ENCODE data around the gene ZNF316. TPM values are rescaled to one million over a fixed set of nuclear protein-coding genes. Genes with fewer than 3 reads are reported as not detected.

The ZNF316 gene
- total and polyA plus RNA-seq, 2 experiments from 2014 or later = 1.1 to 14.3 TPM

GRCh38 chr7:6616854-6617643 lies 20.1 kb upstream of the ZNF316 start:
- Histone ChIP-seq H3K27me3 (replicated peaks; ENCODE audit: insufficient read depth) (peaks cover 42% of the 10 kb centered on the region), H3K36me3 (ENCODE audit: low read depth) (no peaks in the 10 kb centered on the region), H4K20me1 (ENCODE audit: insufficient read depth) (no peaks in the 10 kb centered on the region), H3K4me2 (ENCODE audit: unreplicated experiment) (no peak overlapping the region), H2AFZ (no peak overlapping the region), H3K9me3 (ENCODE audit: low read depth) (no peaks in the 10 kb centered on the region), H3F3A (ENCODE audit: insufficient read depth) (no peaks in the 10 kb centered on the region), H3K4me3 (no peak overlapping the region), H3K9ac (no peak overlapping the region), H3K27ac (no peak overlapping the region), H3K79me2 (ENCODE audit: insufficient read depth) (no peaks in the 10 kb centered on the region), H3K4me1 (ENCODE audit: insufficient read depth) (no peaks in the 10 kb centered on the region), H3K9me2 (ENCODE audit: insufficient read depth) (no peaks in the 10 kb centered on the region)
- in situ Hi-C loops (cut with MboI) = no loop called here
- WGBS, 2 experiments (ENCODE audit: low coverage in 1 of 2, low lambda C conversion rate in 2 of 2, missing lambda C conversion rate in 2 of 2) = 85% methylated on average over 13 to 20 of the region's 20 CpGs
- DNase-seq = no peak
- no peak for TF ChIP-seq EZH2phosphoT487 (IDR thresholded peaks at IDR 0.05; ENCODE audit: insufficient read depth, low read depth)
- no peak for TF ChIP-seq EZH2 (IDR thresholded peaks at IDR 0.05; ENCODE audit: insufficient read depth, poor library complexity, severe bottlenecking)

GRCh38 chr7:6618621-6619020 lies 18.5 kb upstream of the ZNF316 start:
- Histone ChIP-seq H3K4me1 (ENCODE audit: insufficient read depth) (no peaks in the 10 kb centered on the region), H3F3A (ENCODE audit: insufficient read depth) (no peaks in the 10 kb centered on the region), H3K9me3 (ENCODE audit: low read depth) (no peaks in the 10 kb centered on the region), H4K20me1 (ENCODE audit: insufficient read depth) (no peaks in the 10 kb centered on the region), H3K4me3 (no peak overlapping the region), H2AFZ (no peak overlapping the region), H3K9me2 (ENCODE audit: insufficient read depth) (no peaks in the 10 kb centered on the region), H3K4me2 (ENCODE audit: unreplicated experiment) (no peak overlapping the region), H3K36me3 (ENCODE audit: low read depth) (no peaks in the 10 kb centered on the region), H3K9ac (no peak overlapping the region), H3K27ac (no peak overlapping the region), H3K79me2 (ENCODE audit: insufficient read depth) (no peaks in the 10 kb centered on the region), H3K27me3 (replicated peaks; ENCODE audit: insufficient read depth) (peaks cover 39% of the 10 kb centered on the region)
- 91% methylated on average over 4 of the region's 4 CpGs for WGBS, 2 experiments (ENCODE audit: low coverage in 1 of 2, low lambda C conversion rate in 2 of 2, missing lambda C conversion rate in 2 of 2)
- DNase-seq = peak; percentile 58
- in situ Hi-C loops (cut with MboI) = no loop called here
- no peak for TF ChIP-seq EZH2phosphoT487 (IDR thresholded peaks at IDR 0.05; ENCODE audit: insufficient read depth, low read depth)
- no peak for TF ChIP-seq EZH2 (IDR thresholded peaks at IDR 0.05; ENCODE audit: insufficient read depth, poor library complexity, severe bottlenecking)

GRCh38 chr7:6619961-6620360 lies 17.2 kb upstream of the ZNF316 start:
- Histone ChIP-seq H3K36me3 (ENCODE audit: low read depth) (no peaks in the 10 kb centered on the region), H3K4me1 (ENCODE audit: insufficient read depth) (no peaks in the 10 kb centered on the region), H3K79me2 (ENCODE audit: insufficient read depth) (no peaks in the 10 kb centered on the region), H3K4me3 (no peak overlapping the region), H3K9me2 (ENCODE audit: insufficient read depth) (no peaks in the 10 kb centered on the region), H4K20me1 (ENCODE audit: insufficient read depth) (no peaks in the 10 kb centered on the region), H3K27me3 (replicated peaks; ENCODE audit: insufficient read depth) (peaks cover 25% of the 10 kb centered on the region), H3K27ac (no peak overlapping the region), H3K4me2 (ENCODE audit: unreplicated experiment) (no peak overlapping the region), H3K9ac (no peak overlapping the region), H3F3A (ENCODE audit: insufficient read depth) (no peaks in the 10 kb centered on the region), H3K9me3 (ENCODE audit: low read depth) (no peaks in the 10 kb centered on the region), H2AFZ (no peak overlapping the region)
- TF ChIP-seq EZH2 (IDR thresholded peaks at IDR 0.05; ENCODE audit: insufficient read depth, poor library complexity, severe bottlenecking) (no peak), EZH2phosphoT487 (IDR thresholded peaks at IDR 0.05; ENCODE audit: insufficient read depth, low read depth) (no peak)
- no peak for DNase-seq
- WGBS, 2 experiments (ENCODE audit: low coverage in 1 of 2, low lambda C conversion rate in 2 of 2, missing lambda C conversion rate in 2 of 2) = 72 to 77% methylated on average over 3 of the region's 3 CpGs
- in situ Hi-C loops (cut with MboI) = no loop called here

GRCh38 chr7:6621195-6622133 lies 15.7 kb upstream of the ZNF316 start:
- no peaks in the 10 kb centered on the region for H3K9me2 ChIP-seq (ENCODE audit: insufficient read depth)
- WGBS, 2 experiments (ENCODE audit: low coverage in 1 of 2, low lambda C conversion rate in 2 of 2, missing lambda C conversion rate in 2 of 2) = 85% methylated on average over 18 to 20 of the region's 20 CpGs
- TF ChIP-seq EZH2 (IDR thresholded peaks at IDR 0.05; ENCODE audit: insufficient read depth, poor library complexity, severe bottlenecking) (no peak), EZH2phosphoT487 (IDR thresholded peaks at IDR 0.05; ENCODE audit: insufficient read depth, low read depth) (no peak)
- peaks cover 15% of the 10 kb centered on the region for H3K27me3 ChIP-seq (replicated peaks; ENCODE audit: insufficient read depth)
- DNase-seq = no peak
- H3F3A ChIP-seq (ENCODE audit: insufficient read depth) = no peaks in the 10 kb centered on the region
- no peaks in the 10 kb centered on the region for H3K36me3 ChIP-seq (ENCODE audit: low read depth)
- no peaks in the 10 kb centered on the region for H4K20me1 ChIP-seq (ENCODE audit: insufficient read depth)
- no peak overlapping the region for H3K27ac ChIP-seq
- H3K4me2 ChIP-seq (ENCODE audit: unreplicated experiment) = no peak overlapping the region
- H3K79me2 ChIP-seq (ENCODE audit: insufficient read depth) = no peaks in the 10 kb centered on the region
- in situ Hi-C loops (cut with MboI) = no loop called here
- no peak overlapping the region for H3K4me3 ChIP-seq
- H3K4me1 ChIP-seq (ENCODE audit: insufficient read depth) = no peaks in the 10 kb centered on the region
- no peak overlapping the region for H3K9ac ChIP-seq
- no peak overlapping the region for H2AFZ ChIP-seq
- no peaks in the 10 kb centered on the region for H3K9me3 ChIP-seq (ENCODE audit: low read depth)
